ENCODE data around the gene SLC9A3.

The SLC9A3 gene

DNA sequence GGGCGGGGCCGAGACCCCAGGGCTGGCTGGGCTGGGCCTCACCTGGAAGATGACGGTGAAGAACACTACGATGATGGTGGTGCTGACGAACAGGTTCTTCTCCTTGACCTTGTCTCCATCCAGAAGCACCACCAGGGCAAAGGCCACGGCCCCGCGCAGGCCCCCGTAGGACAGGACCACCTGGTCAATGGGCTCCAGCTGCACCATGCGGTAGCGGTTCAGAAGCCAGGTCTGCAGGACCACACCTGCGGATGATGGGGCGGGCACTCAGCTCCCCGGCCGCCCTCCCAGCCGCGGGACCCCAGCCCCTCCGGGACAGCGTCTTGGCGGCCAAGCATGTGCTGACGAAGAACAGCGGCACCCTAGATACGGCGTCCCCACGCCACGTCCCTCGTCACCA, 41.7 kb downstream of the SLC9A3 start:
- Histone ChIP-seq H3K9ac (ENCODE audit: low read depth in 1 of 2, low read length in 2 of 2) (no peak overlapping the region), H3K4me1 (ENCODE audit: control insufficient read depth in 1 of 2, insufficient read depth in 2 of 2, low read length in 2 of 2) (no peaks in the 10 kb centered on the region), H3K36me3 (ENCODE audit: control insufficient read depth in 1 of 2, insufficient read depth in 2 of 2, low read length in 2 of 2) (no peaks in the 10 kb centered on the region), H3K4me3 (ENCODE audit: low read depth in 1 of 2, low read length in 2 of 2) (no peak overlapping the region), H3K27me3 (ENCODE audit: control insufficient read depth in 1 of 2, insufficient read depth in 2 of 2, low read length in 2 of 2) (peaks cover 15 to 63% of the 10 kb centered on the region in 2 donors), H3K9me3 (ENCODE audit: control insufficient read depth in 1 of 2, low read length in 2 of 2) (no peaks in the 10 kb centered on the region), H3K27ac (ENCODE audit: low read depth, low read length) (no peak overlapping the region)

DNA sequence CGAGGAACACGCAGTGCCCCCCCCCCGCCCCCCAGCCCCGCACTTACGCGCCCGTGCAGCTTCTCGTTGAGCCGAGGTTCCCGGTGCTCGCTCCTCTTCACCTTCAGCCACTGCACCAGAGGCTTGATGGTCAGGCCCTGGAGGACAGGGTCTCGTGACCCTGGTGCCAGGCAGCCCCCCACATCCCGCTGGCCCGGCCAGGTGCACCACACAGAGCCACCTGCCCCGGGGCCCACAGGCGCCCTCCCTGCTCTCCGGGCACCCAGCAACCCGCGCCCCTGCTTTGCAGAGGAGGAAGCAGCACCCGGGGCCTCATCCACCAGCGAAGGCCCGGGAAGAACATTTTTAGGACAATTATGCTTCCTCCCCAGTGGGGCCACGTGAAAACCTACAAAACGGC, 42.2 kb downstream of the SLC9A3 start:
- Histone ChIP-seq H3K36me3 (ENCODE audit: control insufficient read depth in 1 of 2, insufficient read depth in 2 of 2, low read length in 2 of 2) (no peaks in the 10 kb centered on the region), H3K9me3 (ENCODE audit: control insufficient read depth in 1 of 2, low read length in 2 of 2) (no peaks in the 10 kb centered on the region), H3K4me1 (ENCODE audit: control insufficient read depth in 1 of 2, insufficient read depth in 2 of 2, low read length in 2 of 2) (no peaks in the 10 kb centered on the region), H3K27ac (ENCODE audit: low read depth, low read length) (no peak overlapping the region), H3K9ac (ENCODE audit: low read depth in 1 of 2, low read length in 2 of 2) (no peak overlapping the region), H3K4me3 (ENCODE audit: low read depth in 1 of 2, low read length in 2 of 2) (no peak overlapping the region), H3K27me3 (ENCODE audit: control insufficient read depth in 1 of 2, insufficient read depth in 2 of 2, low read length in 2 of 2) (peaks cover 18 to 68% of the 10 kb centered on the region in 2 donors)

DNA sequence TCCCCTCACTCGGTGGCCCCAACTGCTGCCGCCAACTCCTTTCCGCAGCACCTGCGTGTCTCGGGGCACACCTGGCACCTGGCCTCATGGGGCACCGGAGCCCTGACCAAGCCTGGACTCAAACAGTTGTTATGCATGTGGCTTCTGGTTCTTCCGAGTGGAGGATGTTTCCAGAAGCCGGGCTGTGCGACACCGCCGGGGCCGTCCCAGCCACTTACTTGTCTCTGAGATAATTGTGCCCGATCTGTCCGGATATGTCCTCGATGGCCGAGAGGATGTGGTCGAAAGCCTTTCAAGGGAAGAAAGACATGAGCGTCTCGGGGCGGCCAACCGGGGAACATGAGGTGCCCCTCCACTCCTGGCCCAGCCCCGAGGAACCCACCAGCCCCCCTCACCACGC, 42.9 kb downstream of the SLC9A3 start:
- Histone ChIP-seq H3K9me3 (ENCODE audit: control insufficient read depth in 1 of 2, low read length in 2 of 2) (no peaks in the 10 kb centered on the region), H3K9ac (ENCODE audit: low read depth in 1 of 2, low read length in 2 of 2) (no peak overlapping the region), H3K4me1 (ENCODE audit: control insufficient read depth in 1 of 2, insufficient read depth in 2 of 2, low read length in 2 of 2) (peaks cover 0 to under 1% of the 10 kb centered on the region in 2 donors), H3K4me3 (ENCODE audit: low read depth in 1 of 2, low read length in 2 of 2) (no peak overlapping the region), H3K27me3 (ENCODE audit: control insufficient read depth in 1 of 2, insufficient read depth in 2 of 2, low read length in 2 of 2) (peaks cover 17 to 75% of the 10 kb centered on the region in 2 donors), H3K27ac (ENCODE audit: low read depth, low read length) (no peak overlapping the region), H3K36me3 (ENCODE audit: control insufficient read depth in 1 of 2, insufficient read depth in 2 of 2, low read length in 2 of 2) (no peaks in the 10 kb centered on the region)

DNA sequence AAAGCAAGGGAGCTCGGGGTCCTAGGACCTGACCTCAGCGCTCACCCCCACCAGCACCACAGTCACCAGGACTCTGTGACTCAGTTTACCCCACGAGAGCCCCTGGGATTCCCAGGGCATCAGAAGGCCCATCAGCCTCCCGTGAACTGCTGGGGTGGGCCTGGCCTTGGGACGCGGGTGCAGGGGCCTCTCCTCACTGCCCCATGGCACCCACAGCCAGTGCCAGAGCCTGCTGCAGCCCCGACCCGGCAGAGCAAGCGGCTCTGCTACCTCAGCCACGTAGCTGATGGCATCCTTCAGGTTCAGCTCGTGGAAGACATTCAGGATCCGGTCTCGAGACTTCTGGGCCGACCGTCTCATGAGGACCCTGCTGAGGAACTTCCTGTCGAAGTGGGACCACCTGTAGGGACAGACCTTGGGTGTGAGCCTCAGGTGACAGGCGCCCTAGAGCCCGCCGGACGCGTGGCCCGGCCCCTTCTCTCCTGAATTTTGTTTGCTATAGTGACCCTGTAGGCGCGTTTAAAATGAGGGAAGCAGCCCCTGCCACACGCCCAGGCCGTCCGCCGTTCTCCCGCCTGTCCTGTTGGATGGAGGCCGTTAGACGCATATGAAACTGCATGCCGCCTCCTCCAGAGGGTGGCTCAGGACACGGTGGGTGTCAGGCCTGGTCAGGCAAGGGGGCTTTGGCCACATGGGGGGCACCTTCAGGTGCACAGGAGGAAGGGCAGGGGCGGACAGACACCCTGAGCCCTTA, 44.5 kb downstream of the SLC9A3 start:
- H3K4me3 ChIP-seq (ENCODE audit: low read depth in 1 of 2, low read length in 2 of 2) = no peak overlapping the region
- no peak overlapping the region for H3K9ac ChIP-seq (ENCODE audit: low read depth in 1 of 2, low read length in 2 of 2)
- H3K27me3 ChIP-seq (ENCODE audit: control insufficient read depth in 1 of 2, insufficient read depth in 2 of 2, low read length in 2 of 2) = peaks cover 31 to 82% of the 10 kb centered on the region in 2 donors
- no peak overlapping the region for H3K27ac ChIP-seq (ENCODE audit: low read depth, low read length)
- no peaks in the 10 kb centered on the region for H3K36me3 ChIP-seq (ENCODE audit: control insufficient read depth in 1 of 2, insufficient read depth in 2 of 2, low read length in 2 of 2)
- H3K4me1 ChIP-seq (ENCODE audit: control insufficient read depth in 1 of 2, insufficient read depth in 2 of 2, low read length in 2 of 2) = peaks cover 11 to 15% of the 10 kb centered on the region in 2 donors
- no peaks in the 10 kb centered on the region for H3K9me3 ChIP-seq (ENCODE audit: control insufficient read depth in 1 of 2, low read length in 2 of 2)

DNA sequence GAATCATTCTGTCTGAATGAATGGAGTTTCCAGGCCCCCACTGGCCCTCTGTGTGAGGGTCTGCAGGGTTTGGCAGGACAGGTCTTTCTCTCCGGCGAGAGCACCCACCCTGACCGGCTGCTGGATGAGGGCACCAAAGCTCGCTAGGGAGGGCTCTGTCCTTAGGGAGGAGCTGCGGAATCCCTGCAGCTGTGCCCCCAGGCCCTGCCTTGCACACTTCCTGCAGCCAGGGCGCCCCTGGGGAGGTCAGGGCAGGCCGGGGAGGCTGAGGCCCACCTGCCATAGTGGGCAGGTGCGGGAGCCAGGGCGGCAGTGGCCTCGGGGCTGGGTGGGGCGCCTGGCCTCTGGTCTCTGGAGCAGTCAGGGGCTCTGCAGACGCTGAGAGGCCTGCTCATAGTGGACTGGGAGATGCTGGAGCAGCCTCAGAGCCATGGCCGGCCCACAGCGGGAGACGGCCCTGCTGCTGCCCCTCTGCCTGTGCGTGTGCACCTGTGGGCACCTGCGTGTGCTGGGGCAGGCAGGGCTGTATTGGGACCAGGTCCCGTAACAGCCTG, 45.2 kb downstream of the SLC9A3 start:
- Histone ChIP-seq H3K4me3 (ENCODE audit: low read depth in 1 of 2, low read length in 2 of 2) (no peak overlapping the region), H3K27ac (ENCODE audit: low read depth, low read length) (no peak overlapping the region), H3K36me3 (ENCODE audit: control insufficient read depth in 1 of 2, insufficient read depth in 2 of 2, low read length in 2 of 2) (no peaks in the 10 kb centered on the region), H3K9ac (ENCODE audit: low read depth in 1 of 2, low read length in 2 of 2) (no peak overlapping the region), H3K9me3 (ENCODE audit: control insufficient read depth in 1 of 2, low read length in 2 of 2) (no peaks in the 10 kb centered on the region), H3K4me1 (ENCODE audit: control insufficient read depth in 1 of 2, insufficient read depth in 2 of 2, low read length in 2 of 2) (peaks cover 13 to 15% of the 10 kb centered on the region in 2 donors), H3K27me3 (ENCODE audit: control insufficient read depth in 1 of 2, insufficient read depth in 2 of 2, low read length in 2 of 2) (peaks cover 31 to 78% of the 10 kb centered on the region in 2 donors)

DNA sequence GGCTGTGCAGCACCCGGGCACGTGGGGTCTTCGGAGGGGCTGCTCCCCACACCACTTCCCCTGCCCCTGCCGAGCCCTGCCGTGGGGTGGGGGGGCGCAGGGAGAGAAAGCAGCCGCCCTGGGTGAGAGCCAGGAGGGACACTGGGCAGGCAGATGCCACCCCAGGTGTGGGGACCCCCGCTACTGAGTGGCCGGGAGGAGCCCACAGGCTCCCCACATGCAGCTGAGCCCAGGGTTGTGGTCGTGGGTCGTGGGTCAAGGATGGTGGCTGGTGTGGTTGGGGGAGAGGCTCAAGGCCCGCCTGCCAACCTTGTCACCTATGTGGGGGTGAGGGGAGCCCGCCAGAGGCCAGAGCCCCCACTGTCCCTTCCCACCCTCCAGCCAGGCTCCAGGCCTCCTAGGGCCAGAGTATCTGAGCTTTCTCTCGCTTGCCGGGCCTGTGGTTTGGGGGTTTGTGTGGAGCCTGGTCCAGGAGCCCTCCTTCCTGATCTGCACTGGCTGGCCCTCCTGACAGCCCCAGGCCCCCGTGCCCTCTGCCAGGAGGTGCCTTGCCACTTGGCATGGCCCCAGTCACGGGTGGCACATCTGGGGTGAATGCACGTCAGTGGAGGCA, 45.8 kb downstream of the SLC9A3 start:
- no peak overlapping the region for H3K4me3 ChIP-seq (ENCODE audit: low read depth in 1 of 2, low read length in 2 of 2)
- no peak overlapping the region for H3K27ac ChIP-seq (ENCODE audit: low read depth, low read length)
- H3K9ac ChIP-seq (ENCODE audit: low read depth in 1 of 2, low read length in 2 of 2) = no peak overlapping the region
- H3K36me3 ChIP-seq (ENCODE audit: control insufficient read depth in 1 of 2, insufficient read depth in 2 of 2, low read length in 2 of 2) = no peaks in the 10 kb centered on the region
- peaks cover 31 to 78% of the 10 kb centered on the region in 2 donors for H3K27me3 ChIP-seq (ENCODE audit: control insufficient read depth in 1 of 2, insufficient read depth in 2 of 2, low read length in 2 of 2)
- no peaks in the 10 kb centered on the region for H3K9me3 ChIP-seq (ENCODE audit: control insufficient read depth in 1 of 2, low read length in 2 of 2)
- H3K4me1 ChIP-seq (ENCODE audit: control insufficient read depth in 1 of 2, insufficient read depth in 2 of 2, low read length in 2 of 2) = peaks cover 13 to 15% of the 10 kb centered on the region in 2 donors

DNA sequence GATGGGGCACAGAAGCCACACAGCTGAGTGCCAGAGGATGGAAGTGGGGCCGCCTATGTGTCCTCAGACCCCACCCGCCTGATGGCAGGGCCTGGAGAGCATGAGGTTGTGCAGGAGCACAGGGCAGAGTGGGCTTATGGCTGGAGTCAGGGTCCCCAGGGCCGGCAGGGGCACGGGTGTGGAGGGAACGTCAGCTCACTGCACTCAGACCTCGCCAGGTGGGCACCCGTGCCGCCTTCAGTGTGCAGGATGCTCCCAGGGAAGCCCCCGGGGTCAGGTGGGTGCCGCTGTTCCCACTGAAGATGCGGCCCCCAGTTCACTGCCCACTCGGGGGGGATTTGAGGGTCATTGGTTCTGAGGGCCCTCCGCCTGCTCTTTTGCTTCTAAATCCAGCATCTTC, 46.4 kb downstream of the SLC9A3 start:
- no peaks in the 10 kb centered on the region for H3K9me3 ChIP-seq (ENCODE audit: control insufficient read depth in 1 of 2, low read length in 2 of 2)
- no peaks in the 10 kb centered on the region for H3K36me3 ChIP-seq (ENCODE audit: control insufficient read depth in 1 of 2, insufficient read depth in 2 of 2, low read length in 2 of 2)
- H3K27ac ChIP-seq (ENCODE audit: low read depth, low read length) = no peak overlapping the region
- H3K4me1 ChIP-seq (ENCODE audit: control insufficient read depth in 1 of 2, insufficient read depth in 2 of 2, low read length in 2 of 2) = peaks cover 13 to 15% of the 10 kb centered on the region in 2 donors
- H3K4me3 ChIP-seq (ENCODE audit: low read depth in 1 of 2, low read length in 2 of 2) = no peak overlapping the region
- H3K9ac ChIP-seq (ENCODE audit: low read depth in 1 of 2, low read length in 2 of 2) = no peak overlapping the region
- H3K27me3 ChIP-seq (ENCODE audit: control insufficient read depth in 1 of 2, insufficient read depth in 2 of 2, low read length in 2 of 2) = peaks cover 31 to 73% of the 10 kb centered on the region in 2 donors

DNA sequence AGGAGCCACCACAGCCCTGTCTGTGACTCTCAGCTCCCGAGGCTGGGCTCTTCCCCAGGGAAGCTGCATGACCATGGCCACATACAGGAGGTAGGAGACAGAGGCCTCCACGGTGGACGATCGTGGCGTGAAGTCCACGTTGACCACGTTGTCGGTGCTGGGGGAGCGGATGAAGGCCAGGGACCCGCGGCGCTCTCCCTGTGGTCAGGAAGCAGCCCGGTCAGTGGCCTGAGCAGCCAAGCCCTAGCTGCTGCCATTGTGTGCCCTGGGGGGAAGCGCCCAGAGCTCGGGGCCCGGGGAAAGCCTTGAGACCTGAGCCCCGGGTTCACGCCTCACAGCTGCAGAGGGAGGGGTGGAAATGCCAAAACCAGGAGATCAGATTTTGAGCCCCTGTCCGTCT, 47.0 kb downstream of the SLC9A3 start:
- Histone ChIP-seq H3K4me3 (ENCODE audit: low read depth in 1 of 2, low read length in 2 of 2) (no peak overlapping the region), H3K27me3 (ENCODE audit: control insufficient read depth in 1 of 2, insufficient read depth in 2 of 2, low read length in 2 of 2) (peaks cover 31 to 68% of the 10 kb centered on the region in 2 donors), H3K27ac (ENCODE audit: low read depth, low read length) (no peak overlapping the region)

DNA sequence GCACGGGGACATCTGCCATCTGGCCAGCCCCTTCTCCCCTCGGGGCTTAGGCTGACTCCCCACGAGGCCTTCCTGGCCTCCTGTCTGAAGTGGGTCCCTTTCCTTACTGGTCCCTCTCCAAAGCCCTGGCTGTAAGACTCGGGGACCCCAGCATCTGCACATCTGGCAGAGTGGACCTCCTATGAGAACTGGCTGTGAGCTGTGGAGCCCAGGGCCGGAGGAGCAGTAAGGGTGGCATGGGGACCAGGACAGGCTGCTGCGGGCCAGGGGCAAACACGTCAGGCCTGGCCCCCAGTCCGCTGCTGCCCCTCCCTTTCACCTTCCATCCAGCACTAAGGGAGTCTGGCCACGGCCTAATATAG, 47.5 kb downstream of the SLC9A3 start:
- H3K27me3 ChIP-seq (ENCODE audit: control insufficient read depth in 1 of 2, insufficient read depth in 2 of 2, low read length in 2 of 2) = peaks cover 31 to 66% of the 10 kb centered on the region in 2 donors
- no peak overlapping the region for H3K27ac ChIP-seq (ENCODE audit: low read depth, low read length)

More for the DNA sequence above, 47.0 kb downstream of the SLC9A3 start:
- H3K36me3 ChIP-seq (ENCODE audit: control insufficient read depth in 1 of 2, insufficient read depth in 2 of 2, low read length in 2 of 2) = no peaks in the 10 kb centered on the region
- no peak overlapping the region for H3K9ac ChIP-seq (ENCODE audit: low read depth in 1 of 2, low read length in 2 of 2)
- peaks cover 13 to 16% of the 10 kb centered on the region in 2 donors for H3K4me1 ChIP-seq (ENCODE audit: control insufficient read depth in 1 of 2, insufficient read depth in 2 of 2, low read length in 2 of 2)
- H3K9me3 ChIP-seq (ENCODE audit: control insufficient read depth in 1 of 2, low read length in 2 of 2) = no peaks in the 10 kb centered on the region

DNA sequence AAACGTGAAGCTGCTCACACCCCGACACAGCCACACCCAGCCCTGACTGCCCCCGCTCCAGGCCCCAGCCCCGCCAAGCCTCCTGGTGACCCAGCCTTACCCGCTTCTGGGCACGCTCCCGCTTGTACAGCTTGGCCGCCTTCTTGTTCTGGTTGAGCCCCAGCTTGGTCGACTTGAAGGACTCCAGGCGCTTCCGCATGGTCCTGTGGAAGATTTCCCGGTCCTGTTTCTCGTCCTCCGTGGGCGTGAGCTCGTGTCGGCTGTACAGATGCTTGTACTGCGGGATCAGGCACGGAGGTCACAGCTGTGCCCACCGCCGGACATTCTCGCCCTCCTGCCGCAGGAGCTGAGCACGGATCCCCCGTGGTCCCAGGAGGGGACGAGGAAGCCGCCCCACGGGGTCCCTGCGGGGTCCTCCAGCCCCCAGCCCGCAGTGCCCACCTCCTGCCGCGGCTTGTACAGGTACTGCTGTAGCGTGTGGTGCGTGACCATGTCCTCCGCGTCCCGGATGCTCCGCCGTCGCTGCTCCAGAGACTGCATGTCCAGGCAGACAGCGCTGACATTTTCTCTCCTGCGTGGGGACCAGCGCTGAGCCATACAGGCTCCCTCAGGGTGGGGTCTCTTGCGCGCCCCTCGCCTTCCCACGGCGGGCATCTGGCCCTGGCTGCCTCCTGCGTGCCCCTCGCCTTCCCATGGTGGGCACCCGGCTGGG, 48.0 kb downstream of the SLC9A3 start:
- H3K27ac ChIP-seq (ENCODE audit: low read depth, low read length) = no peak overlapping the region
- H3K27me3 ChIP-seq (ENCODE audit: control insufficient read depth in 1 of 2, insufficient read depth in 2 of 2, low read length in 2 of 2) = peaks cover 31 to 63% of the 10 kb centered on the region in 2 donors
- no peak overlapping the region for H3K4me3 ChIP-seq (ENCODE audit: low read depth in 1 of 2, low read length in 2 of 2)
- H3K4me1 ChIP-seq (ENCODE audit: control insufficient read depth in 1 of 2, insufficient read depth in 2 of 2, low read length in 2 of 2) = peaks cover 21 to 26% of the 10 kb centered on the region in 2 donors
- no peaks in the 10 kb centered on the region for H3K9me3 ChIP-seq (ENCODE audit: control insufficient read depth in 1 of 2, low read length in 2 of 2)
- no peak overlapping the region for H3K9ac ChIP-seq (ENCODE audit: low read depth in 1 of 2, low read length in 2 of 2)
- H3K36me3 ChIP-seq (ENCODE audit: control insufficient read depth in 1 of 2, insufficient read depth in 2 of 2, low read length in 2 of 2) = peaks cover 0 to 5% of the 10 kb centered on the region in 2 donors

More for the DNA sequence above, 47.5 kb downstream of the SLC9A3 start:
- H3K4me3 ChIP-seq (ENCODE audit: low read depth in 1 of 2, low read length in 2 of 2) = no peak overlapping the region
- peaks cover 0 to under 1% of the 10 kb centered on the region in 2 donors for H3K36me3 ChIP-seq (ENCODE audit: control insufficient read depth in 1 of 2, insufficient read depth in 2 of 2, low read length in 2 of 2)
- H3K4me1 ChIP-seq (ENCODE audit: control insufficient read depth in 1 of 2, insufficient read depth in 2 of 2, low read length in 2 of 2) = peaks cover 16 to 21% of the 10 kb centered on the region in 2 donors
- no peaks in the 10 kb centered on the region for H3K9me3 ChIP-seq (ENCODE audit: control insufficient read depth in 1 of 2, low read length in 2 of 2)
- no peak overlapping the region for H3K9ac ChIP-seq (ENCODE audit: low read depth in 1 of 2, low read length in 2 of 2)

Measured in duodenal mucosa (tissue), 2 donors.